IMR-90 (cell line): ENCODE data around the gene BFSP1. TPM values are rescaled to one million over a fixed set of nuclear protein-coding genes. Genes with fewer than 3 reads are reported as not detected.

Experiments
- ATAC-seq: fragments of 200-7000 bp; cut with Tn5 transposase; 2 replicates; pipeline ENCODE4 v1.9.1; 2020; ENCODE audit warnings: low read depth, mild to moderate bottlenecking, moderate library complexity
- BruUV-seq: library from RNA; stranded (reverse); fragments of 400-500 nt; replicated peaks from 2 replicates; lab custom pipeline; 2021; lab: Mats Ljungman, UMichigan
- CTCF ChIA-PET: fragments of 300-600 bp; formaldehyde crosslinking; extraction: SDS; loops from one replicate; lab custom pipeline; 2021; ENCODE audit warnings: antibody characterized with exemption; lab: Yijun Ruan, JAX
- POLR2A ChIA-PET: fragments of 300-600 bp; sonication (Branson Sonifier 250); formaldehyde crosslinking; loops from one replicate; lab custom pipeline; 2022; ENCODE audit warnings: antibody characterized with exemption; ENCODE audit not compliant: unreplicated experiment; lab: Charles Lee
- DNase-seq: peaks from one replicate; pipeline ENCODE4 v3.0.0; 2013
- H2AFZ ChIP-seq: replicated peaks from 2 replicates; pipeline ENCODE3; 2013; ENCODE audit warnings: low read length, mild to moderate bottlenecking; ENCODE audit not compliant: poor library complexity
- H2AK5ac ChIP-seq: 2 replicates; pipeline ENCODE4 v1.6.1; 2013; ENCODE audit warnings: low read depth, low read length, inconsistent platforms
- H2AK9ac ChIP-seq: replicated peaks from 2 replicates; pipeline ENCODE3; 2013; ENCODE audit warnings: mild to moderate bottlenecking, low read depth, low read length, moderate library complexity; ENCODE audit not compliant: poor library complexity
- H2BK120ac ChIP-seq: 2 replicates; pipeline ENCODE4 v1.6.1; 2013; ENCODE audit warnings: low read depth, low read length, inconsistent platforms
- H2BK15ac ChIP-seq: 3 replicates; pipeline ENCODE4 v1.6.1; 2013; ENCODE audit warnings: low read depth, low read length, inconsistent platforms
- H2BK20ac ChIP-seq: 2 replicates; pipeline ENCODE4 v1.6.1; 2013; ENCODE audit warnings: low read depth, mild to moderate bottlenecking, inconsistent platforms, low read length, moderate library complexity
- H2BK5ac ChIP-seq: 2 replicates; pipeline ENCODE4 v1.6.1; 2013; ENCODE audit warnings: mild to moderate bottlenecking, low read depth, low read length, inconsistent platforms; ENCODE audit not compliant: poor library complexity, severe bottlenecking
- H3K14ac ChIP-seq: replicated peaks from 2 replicates; pipeline ENCODE4 v1.6.1; 2013; ENCODE audit warnings: low read depth, low read length, inconsistent platforms
- H3K18ac ChIP-seq: 2 replicates; pipeline ENCODE4 v1.6.1; 2013; ENCODE audit warnings: low read depth, low read length, control low read depth
- H3K23ac ChIP-seq: 2 replicates; pipeline ENCODE4 v1.6.1; 2013; ENCODE audit warnings: low read depth, low read length, inconsistent platforms
- H3K27ac ChIP-seq: 2 replicates; pipeline ENCODE4 v1.5.1; 2013; ENCODE audit warnings: mild to moderate bottlenecking, control low read depth, low read length; ENCODE audit not compliant: insufficient read depth
- H3K27me3 ChIP-seq: 2 replicates; pipeline ENCODE4 v1.6.1; 2013; ENCODE audit warnings: low read length; ENCODE audit not compliant: control insufficient read depth, insufficient read depth
- H3K36me3 ChIP-seq: 2 replicates; pipeline ENCODE4 v1.6.1; 2013; ENCODE audit warnings: low read length, mixed read lengths; ENCODE audit not compliant: control insufficient read depth, insufficient read depth
- H3K4ac ChIP-seq: 2 replicates; pipeline ENCODE4 v1.6.1; 2013; ENCODE audit warnings: low read depth, low read length, inconsistent platforms
- H3K4me1 ChIP-seq: 2 replicates; pipeline ENCODE4 v1.6.1; 2013; ENCODE audit warnings: low read length, mixed read lengths; ENCODE audit not compliant: control insufficient read depth, insufficient read depth
- H3K4me2 ChIP-seq: 2 replicates; pipeline ENCODE4 v1.6.1; 2013; ENCODE audit warnings: low read depth, mild to moderate bottlenecking, control low read depth, low read length, moderate library complexity
- H3K4me3 ChIP-seq: 2 replicates; pipeline ENCODE4 v1.5.1; 2013; ENCODE audit warnings: low read depth, mild to moderate bottlenecking, control low read depth, low read length, moderate library complexity; ENCODE audit not compliant: insufficient read depth
- H3K56ac ChIP-seq: 2 replicates; pipeline ENCODE4 v1.6.1; 2013; ENCODE audit warnings: low read length, inconsistent platforms; ENCODE audit not compliant: insufficient read depth; ENCODE audit errors: extremely low read depth
- H3K79me1 ChIP-seq, 2 experiments: 2 replicates each; pipeline ENCODE4 v1.6.1; 2013; ENCODE audit warnings: low read length in 2 of 2, inconsistent platforms in 1 of 2, low read depth in 1 of 2
- H3K9ac ChIP-seq: 2 replicates; pipeline ENCODE4 v1.6.1; 2013; ENCODE audit warnings: low read depth, low read length, control low read depth
- H3K9me1 ChIP-seq: 2 replicates; pipeline ENCODE4 v1.6.1; 2013; ENCODE audit warnings: low read length, inconsistent platforms; ENCODE audit not compliant: insufficient read depth
- H3K9me3 ChIP-seq: 2 replicates; pipeline ENCODE4 v1.6.1; 2013; ENCODE audit warnings: low read length; ENCODE audit not compliant: control insufficient read depth, insufficient read depth
- H4K20me1 ChIP-seq: 2 replicates; pipeline ENCODE4 v1.6.1; 2013; ENCODE audit warnings: low read length, inconsistent platforms; ENCODE audit not compliant: insufficient read depth
- H4K5ac ChIP-seq: 2 replicates; pipeline ENCODE4 v1.6.1; 2013; ENCODE audit warnings: mild to moderate bottlenecking, low read depth, low read length, control low read depth
- H4K8ac ChIP-seq, 2 experiments: 2 replicates each; pipeline ENCODE4 v1.6.1; 2013; ENCODE audit warnings: low read depth in 2 of 2, low read length in 2 of 2, control low read depth in 1 of 2, inconsistent platforms in 1 of 2
- H4K91ac ChIP-seq: 2 replicates; pipeline ENCODE4 v1.6.1; 2013; ENCODE audit warnings: low read depth, low read length, inconsistent platforms; ENCODE audit not compliant: insufficient read depth
- MAFK ChIP-seq: IDR thresholded peaks from 2 replicates; pipeline ENCODE4 v1.6.1; 2012; ENCODE audit warnings: low read depth, low read length, improper control_type of control experiment
- MXI1 ChIP-seq: IDR thresholded peaks from 2 replicates; pipeline ENCODE4 v1.6.1; 2012; ENCODE audit warnings: low read depth, mild to moderate bottlenecking, low read length, moderate library complexity, borderline replicate concordance
- whole genome bisulfite sequencing, 2 experiments: methylation state at CpG; one replicate each; pipeline versions ENCODE4 v1.1.5 to v1.1.7; 2013; ENCODE audit warnings: missing lambda C conversion rate in 2 of 2; ENCODE audit not compliant: insufficient read length in 1 of 2; ENCODE audit errors: extremely low coverage in 2 of 2; 5-methylcytosine and 5-hydroxymethylcytosine counted together
- dilution Hi-C: fragments of 300-500 bp; cut with HindIII; formaldehyde crosslinking; loops from one replicate; pipeline ENCODE4 v1.14.3; 2018; ENCODE audit warnings: low sequenced_read_pairs; ENCODE audit not compliant: unreplicated experiment
- in situ Hi-C: fragments of 300-500 bp; cut with MboI; formaldehyde crosslinking; loops from 3 replicates; pipeline ENCODE4 v1.14.3; 2019; ENCODE audit warnings: low sequenced_read_pairs, inconsistent platforms, mixed read lengths
- intact Hi-C: fragments of 100-400 bp; cut with micrococcal nuclease; formaldehyde crosslinking; loops from 2 replicates; pipeline ENCODE4 v1.10.0; 2022
- polyA plus RNA-seq, 3 experiments: library from polyadenylated mRNA; depleted of rRNA; stranded (reverse); fragments of >200 nt; gene quantifications; 2 replicates each; pipeline ENCODE4 v1.2.3, GENCODE V29; 2012; ENCODE audit warnings: low replicate concordance in 1 of 3
- total RNA-seq: library from RNA; depleted of rRNA; stranded (reverse); fragments of >200 nt; gene quantifications from 2 replicates; pipeline ENCODE4 v1.2.3, GENCODE V29; 2012; rRNA removed

The BFSP1 gene
- total and polyA plus RNA-seq, 2 of the 4 experiments (the other 2 are of a cell fraction) = 1.1 to 2.0 TPM

DNA sequence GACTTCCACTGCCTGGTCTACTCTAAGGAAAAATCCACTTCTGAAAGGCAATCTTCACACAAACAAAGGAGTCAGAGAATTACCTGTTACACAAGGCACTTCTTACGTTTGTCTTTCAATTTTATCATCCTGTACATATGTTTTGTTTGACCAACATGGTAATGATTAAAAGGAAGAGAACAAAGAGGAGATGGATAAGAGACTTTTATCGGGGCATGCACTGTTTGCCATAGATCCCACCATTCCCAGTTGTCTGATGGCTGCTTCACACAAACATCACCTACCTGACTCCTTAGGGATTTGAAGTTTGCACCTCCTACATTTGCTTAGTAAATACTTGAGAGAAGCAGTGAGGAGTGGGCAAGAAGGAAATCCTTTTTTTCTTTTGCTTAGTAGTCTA lies 87.1 kb downstream of the BFSP1 start:
- dilution Hi-C loops = no loop called here
- Histone ChIP-seq H2BK5ac (no peak overlapping the region), H3K4me1 (no peaks in the 10 kb centered on the region), H2AK9ac (no peak overlapping the region), H2BK120ac (no peak overlapping the region), H3K4ac (no peak overlapping the region), H3K9me1 (no peaks in the 10 kb centered on the region), H3K14ac (no peak overlapping the region), H3K36me3 (no peaks in the 10 kb centered on the region), H3K79me1 (no peaks in the 10 kb centered on the region), H3K27ac (no peak overlapping the region), H3K4me2 (no peak overlapping the region), H2BK15ac (no peak overlapping the region), H4K5ac (no peak overlapping the region), H3K23ac (no peak overlapping the region), H2AFZ (no peak overlapping the region), H4K20me1 (no peaks in the 10 kb centered on the region), H3K9me3 (no peaks in the 10 kb centered on the region), H3K9ac (no peak overlapping the region), H3K27me3 (peaks cover 21% of the 10 kb centered on the region), H3K4me3 (no peak overlapping the region), H3K56ac (no peak overlapping the region), H4K8ac (no peak overlapping the region), H3K18ac (no peak overlapping the region), H4K91ac (no peak overlapping the region), H2BK20ac (no peak overlapping the region), H2AK5ac (no peak overlapping the region)
- ChIA-PET POLR2A (no interaction called here), CTCF (no interaction called here)
- in situ Hi-C loops = no loop called here
- intact Hi-C loops = no loop called here
- ATAC-seq = no peak
- TF ChIP-seq MXI1 (no peak), MAFK (no peak)
- no TSS peak for BruUV-seq
- WGBS, 2 experiments = no CpG with 5 or more reads among the region's 2 CpGs
- no peak for DNase-seq

Other genes with a start within 250 kb of the BFSP1 start
- gene DSTN, start 38.7 kb upstream of the BFSP1 start, total RNA-seq = 221 and 383 TPM in 2 replicates
- gene DSTN, start 38.7 kb upstream of the BFSP1 start, polyA plus RNA-seq (2012; rRNA removed) = 258 and 269 TPM in 2 replicates
- 90.2 and 99.7 TPM in 2 replicates for gene RRBP1, start 150.9 kb upstream of the BFSP1 start, total RNA-seq
- gene RRBP1, start 150.9 kb upstream of the BFSP1 start, polyA plus RNA-seq (2012; rRNA removed) = 135 and 136 TPM in 2 replicates
- not detected in 2 replicates for gene BANF2, start 168.6 kb upstream of the BFSP1 start, total RNA-seq
- not detected in 2 replicates for gene BANF2, start 168.6 kb upstream of the BFSP1 start, polyA plus RNA-seq (2012; rRNA removed)